Psoas muscle (tissue), 8 donors: ENCODE results near the gene CACNA1C. TPM values are rescaled to one million over a fixed set of nuclear protein-coding genes. Genes with fewer than 3 reads are reported as not detected.

ENCODE experiments used
- ATAC-seq, 4 donors: fragments of 200-7000 bp; cut with Tn5 transposase; one replicate each; pipeline ENCODE4 v1.9.1; 2020; ENCODE audit warnings: moderate library complexity in 3 of 4, mild to moderate bottlenecking in 2 of 4
- DNase-seq, 2 donors: peaks; one replicate each; pipeline ENCODE4 v3.0.0-alpha.2; 2020
- H3K27ac ChIP-seq: fragments of 200-600 bp; one replicate; pipeline ENCODE4 v1.8.0; 2022
- H3K27me3 ChIP-seq, 3 donors: fragments of 200-600 bp in 1 of 3; one replicate each; pipeline versions ENCODE4 v1.6.1 to v1.8.0; 2013 to 2022; ENCODE audit warnings: low read length in 2 of 3, mild to moderate bottlenecking in 2 of 3, moderate library complexity in 1 of 3; ENCODE audit not compliant: insufficient read depth in 3 of 3
- H3K36me3 ChIP-seq, 2 donors: fragments of 200-600 bp in 1 of 2; one replicate each; pipeline versions ENCODE4 v1.6.1 to v1.8.0; 2013 to 2022; ENCODE audit warnings: low read depth in 1 of 2, mild to moderate bottlenecking in 1 of 2, moderate library complexity in 1 of 2; ENCODE audit not compliant: insufficient read depth in 1 of 2
- H3K4me1 ChIP-seq: fragments of 200-600 bp; one replicate; pipeline ENCODE4 v1.8.0; 2022
- H3K4me3 ChIP-seq: fragments of 200-600 bp; one replicate; pipeline ENCODE4 v1.8.0; 2022; ENCODE audit warnings: mild to moderate bottlenecking
- H3K9me3 ChIP-seq: fragments of 200-600 bp; one replicate; pipeline ENCODE4 v1.8.0; 2022
- CTCF ChIP-seq: fragments of 200-600 bp; IDR thresholded peaks from one replicate; pipeline ENCODE4 v1.8.0; 2022; ENCODE audit warnings: antibody characterized with exemption
- WGBS, 3 donors: extraction: QIAGEN DNeasy Blood & Tissue Kit; methylation state at CpG; one replicate each; pipeline versions ENCODE4 v1.1.6 to v1.1.7; 2013; 5-methylcytosine and 5-hydroxymethylcytosine counted together
- intact Hi-C, 2 donors: fragments of 100-400 bp; cut with DNase I; formaldehyde crosslinking; loops; one replicate each; pipeline versions ENCODE4 v1.11.0 to v1.14.2; 2022
- polyA plus RNA-seq, 3 donors: library from polyadenylated mRNA; stranded (reverse); fragments of 200-250 nt; gene quantifications; one replicate each; pipeline ENCODE4 v1.2.3, GENCODE V29; 2013
- total RNA-seq, 4 donors: library from RNA; stranded (reverse); fragmentation: NEBNext Ultra II Directional in 2 of 4; extraction: Animal tissue kit (Norgen Biotek cat#: 25700) in 2 of 4; gene quantifications; one replicate each; pipeline versions ENCODE4 v1.2.1 to v1.2.4, GENCODE V29; 2021 to 2023
- donor health status: healthy with polysubstance abuse.
- donor health status: DM: no; HTN: no; CAD: no; lungs with moderate emphysema.
- donor health status: Bipolar disorder and iron deficiency.
- donor health status: healthy.
- donor health status: DM: yes; HTN: yes; CAD: no.
- donor health status: DM: no; HTN: no; CAD: no.
- donor health status: DM: no; HTN: no; CAD: no.
- donor health status: DM: yes; HTN: yes; CAD: no.

The CACNA1C gene
- total and polyA plus RNA-seq, 7 donors: 0.26 to 2.9 (median 0.95) TPM

DNA sequence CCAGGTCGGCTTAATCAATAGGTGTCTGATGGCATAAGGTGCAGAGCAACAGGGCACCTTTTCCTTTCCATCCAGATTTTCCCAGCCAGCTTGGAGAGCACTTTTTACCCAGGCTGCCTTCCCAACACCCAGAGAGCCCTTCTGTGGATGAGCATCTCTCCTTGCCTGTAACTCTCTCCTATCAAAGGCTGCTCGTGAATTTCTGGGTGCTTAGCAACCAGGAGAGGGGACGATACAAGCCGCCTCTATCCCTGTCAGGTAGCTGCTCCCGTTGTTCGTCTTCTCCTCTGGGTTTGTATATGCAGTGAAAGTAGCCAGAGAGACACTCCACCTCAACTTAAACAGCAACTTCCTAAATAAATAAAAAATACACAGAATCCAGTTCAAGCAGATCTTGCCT lies 124.2 kb downstream of the CACNA1C start:
- no peak for ATAC-seq
- no peak overlapping the region for H3K4me3 ChIP-seq
- H3K4me1 ChIP-seq: no peaks in the 10 kb centered on the region
- H3K27me3 ChIP-seq: peaks cover 0 to 19% (median 0%) of the 10 kb centered on the region in 3 donors
- WGBS, 3 donors: 85 to 89% (median 89%) methylated on average over 6 of the region's 6 CpGs
- H3K9me3 ChIP-seq: no peaks in the 10 kb centered on the region
- no peak for TF ChIP-seq CTCF
- no peak for DNase-seq
- H3K27ac ChIP-seq: no peak overlapping the region
- no peaks in the 10 kb centered on the region for H3K36me3 ChIP-seq
- intact Hi-C loops: no loop called here

- no peak overlapping the region for H3K27ac ChIP-seq
- H3K27me3 ChIP-seq: peaks cover 0 to 19% (median 0%) of the 10 kb centered on the region in 3 donors
- TF ChIP-seq CTCF: no peak
- 60 to 71% (median 63%) methylated on average over 3 of the region's 3 CpGs for WGBS, 3 donors
- H3K36me3 ChIP-seq: no peaks in the 10 kb centered on the region
- DNase-seq (no peak), ATAC-seq (no peak)
- no peaks in the 10 kb centered on the region for H3K4me1 ChIP-seq
- intact Hi-C loops: no loop called here
- H3K9me3 ChIP-seq: no peaks in the 10 kb centered on the region
- no peak overlapping the region for H3K4me3 ChIP-seq
These were observed 125.0 kb downstream of the CACNA1C start for GRCh38 chr12:2177751-2178150.

DNA sequence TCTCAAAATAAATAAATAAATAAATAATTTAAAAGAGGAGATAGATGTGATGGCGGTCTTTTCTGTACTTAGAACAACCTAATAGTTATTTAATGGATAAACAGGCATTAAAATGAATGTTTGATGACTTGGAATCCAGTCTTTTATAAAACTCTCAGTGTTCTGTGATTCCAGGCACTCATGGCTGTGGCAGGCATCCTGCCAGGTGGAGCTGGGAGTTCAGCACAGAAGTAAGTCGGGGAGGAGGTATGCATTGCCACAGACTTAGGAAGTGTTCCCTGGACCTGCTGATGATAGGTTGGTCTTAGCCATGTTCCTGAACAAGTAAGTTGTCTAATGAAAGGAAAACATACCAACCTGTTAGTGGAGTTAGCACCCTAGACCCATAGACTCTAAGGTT lies 126.3 kb downstream of the CACNA1C start:
- no peaks in the 10 kb centered on the region for H3K4me1 ChIP-seq
- H3K9me3 ChIP-seq: no peaks in the 10 kb centered on the region
- H3K4me3 ChIP-seq: no peak overlapping the region
- H3K36me3 ChIP-seq: no peaks in the 10 kb centered on the region
- 92 to 94% (median 92%) methylated on average over 2 of the region's 2 CpGs for WGBS, 3 donors
- intact Hi-C loops: no loop called here
- no peak for ATAC-seq
- DNase-seq: no peak
- no peak overlapping the region for H3K27ac ChIP-seq
- no peak for TF ChIP-seq CTCF
- H3K27me3 ChIP-seq: peaks cover 0 to 19% (median 0%) of the 10 kb centered on the region in 3 donors

GRCh38 chr12:2179953-2180736 lies 127.4 kb downstream of the CACNA1C start:
- intact Hi-C loops: no loop called here

More at GRCh38 chr12:2179953-2180736, 127.4 kb downstream of the CACNA1C start:
- Histone ChIP-seq H3K9me3 (no peaks in the 10 kb centered on the region), H3K36me3 (no peaks in the 10 kb centered on the region), H3K27ac (no peak overlapping the region), H3K27me3 (peaks cover 0 to 19% (median 0%) of the 10 kb centered on the region in 3 donors), H3K4me1 (no peaks in the 10 kb centered on the region), H3K4me3 (no peak overlapping the region)
- peak; percentile 75 to 76 for DNase-seq
- ATAC-seq: peak; percentile 40 to 67 (median 56)
- no peak for TF ChIP-seq CTCF
- WGBS, 3 donors: 69 to 82% (median 73%) methylated on average over 9 of the region's 9 CpGs
